T-cell (primary cell): ENCODE measurements around the gene ARHGEF25. TPM values are rescaled to one million over a fixed set of nuclear protein-coding genes. Genes with fewer than 3 reads are reported as not detected.

Source experiments
- ATAC-seq, 4 experiments: fragments of 200-7000 bp in 3 of 4; fragments of 150-1000 bp in 1 of 4; cut with Tn5 transposase; replicated peaks in 1 of 4; 1 replicate in 3 of 4; 2 replicates in 1 of 4; pipeline ENCODE4 v1.10.0; 2021; ENCODE audit warnings: moderate library complexity in 3 of 4, mild to moderate bottlenecking in 2 of 4, moderate number of reproducible peaks in 1 of 4
- CTCF ChIA-PET, 2 donors: fragments of 300-600 bp; sonication (Branson Sonifier 250); formaldehyde crosslinking; loops; one replicate each; lab custom pipeline; 2022; ENCODE audit warnings: antibody characterized with exemption in 2 of 2; lab: Charles Lee
- POLR2A ChIA-PET, 2 donors: fragments of 300-600 bp; sonication (Branson Sonifier 250); formaldehyde crosslinking; loops; one replicate each; lab custom pipeline; 2022; ENCODE audit warnings: antibody characterized with exemption in 2 of 2; lab: Charles Lee
- DNase-seq, 35 experiments: peaks; one replicate each; pipeline versions ENCODE4 v3.0.0 to v3.0.0-alpha.2; 2013 to 2023
- H3K27ac ChIP-seq: one replicate; pipeline ENCODE4 v1.5.1; 2013; ENCODE audit warnings: low read length
- H3K27me3 ChIP-seq, 2 experiments: replicated peaks in 1 of 2; 1 replicate in 1 of 2; 2 replicates in 1 of 2; pipeline versions ENCODE4 v1.6.1 to v1.7.0; 2013; ENCODE audit warnings: low read length in 1 of 2, mixed read lengths in 1 of 2; ENCODE audit not compliant: control insufficient read depth in 2 of 2, insufficient read depth in 2 of 2; ENCODE audit errors: extremely low read depth in 1 of 2
- H3K36me3 ChIP-seq, 2 donors: 1 replicate in 1 of 2; 2 replicates in 1 of 2; pipeline versions ENCODE4 v1.6.1 to v1.7.0; 2013; ENCODE audit warnings: low read length in 1 of 2; ENCODE audit not compliant: control insufficient read depth in 2 of 2, insufficient read depth in 1 of 2; ENCODE audit errors: extremely low read depth in 1 of 2
- H3K4me1 ChIP-seq, 2 experiments: 1 replicate in 1 of 2; 2 replicates in 1 of 2; pipeline versions ENCODE4 v1.6.1 to v1.7.0; 2013; ENCODE audit warnings: low read length in 2 of 2, mixed read lengths in 1 of 2; ENCODE audit not compliant: insufficient read depth in 2 of 2, control insufficient read depth in 1 of 2; ENCODE audit errors: extremely low read depth in 1 of 2
- H3K4me3 ChIP-seq, 2 donors: 1 replicate in 1 of 2; 2 replicates in 1 of 2; pipeline versions ENCODE4 v1.5.1 to v1.7.0; 2013; ENCODE audit warnings: mild to moderate bottlenecking in 2 of 2, low read length in 1 of 2, moderate library complexity in 1 of 2; ENCODE audit not compliant: control insufficient read depth in 1 of 2; ENCODE audit errors: extremely low read depth in 1 of 2
- H3K9me3 ChIP-seq: 2 replicates; pipeline ENCODE4 v1.7.0; 2013
- H3K27ac Mint-ChIP-seq, 2 donors: one replicate each; pipeline ENCODE4 v1.8.0; 2020 to 2021; ENCODE audit warnings: mild to moderate bottlenecking in 2 of 2, mixed read lengths in 2 of 2
- H3K27me3 Mint-ChIP-seq, 2 donors: one replicate each; pipeline ENCODE4 v1.8.0; 2021 to 2022; ENCODE audit warnings: mixed read lengths in 2 of 2
- H3K36me3 Mint-ChIP-seq: one replicate; pipeline ENCODE4 v1.8.0; 2021; ENCODE audit warnings: mixed read lengths
- H3K4me1 Mint-ChIP-seq, 3 donors: one replicate each; pipeline ENCODE4 v1.8.0; 2020 to 2022; ENCODE audit warnings: mixed read lengths in 3 of 3, mild to moderate bottlenecking in 1 of 3
- H3K4me3 Mint-ChIP-seq, 3 donors: one replicate each; pipeline ENCODE4 v1.8.0; 2020 to 2022; ENCODE audit warnings: mild to moderate bottlenecking in 3 of 3, mixed read lengths in 3 of 3, moderate library complexity in 3 of 3
- H3K9me3 Mint-ChIP-seq, 3 donors: one replicate each; pipeline ENCODE4 v1.8.0; 2020 to 2022; ENCODE audit warnings: mixed read lengths in 3 of 3
- WGBS: methylation state at CpG from one replicate; pipeline ENCODE4 v1.1.5; 2013; ENCODE audit warnings: missing lambda C conversion rate; ENCODE audit not compliant: insufficient coverage; 5-methylcytosine and 5-hydroxymethylcytosine counted together
- total RNA-seq, 35 experiments: library from RNA in 6 of 35; stranded (reverse) in 6 of 35; fragments of 120-200 nt in 1 of 35; gene quantifications; one replicate each; pipeline versions ENCODE4 v1.2.1 to v1.2.4 and lab custom pipeline; 2013 to 2026

ARHGEF25 gene
- total RNA-seq, 5 donors from 2014 or later (not counting 1 experiment from before 2014, with no cell fraction given), result 0.67 to 1.4 (median 0.84) TPM

- no peak overlapping the region for H3K27ac ChIP-seq
- H3K9me3 Mint-ChIP-seq, result no peaks in the 10 kb centered on the region
- CTCF ChIA-PET, result interaction anchor here in 1 of 2 donors (1.6 kb wide), 1 partner anchor 40 kb away, joined by 5 read pairs; no protein-coding TSS in a partner anchor
- H3K9me3 ChIP-seq, result no peaks in the 10 kb centered on the region
- no peak overlapping the region for H3K27ac Mint-ChIP-seq
- peaks cover 7 to 34% of the 10 kb centered on the region in 2 experiments for H3K4me1 ChIP-seq
- H3K36me3 ChIP-seq, result no peaks in the 10 kb centered on the region
- H3K4me3 ChIP-seq, result no peak overlapping the region
- H3K27me3 ChIP-seq, result peaks cover 15 to 94% of the 10 kb centered on the region in 2 experiments
- peaks cover 82 to 93% of the 10 kb centered on the region in 2 donors for H3K27me3 Mint-ChIP-seq
- 83% methylated on average over 5 of the region's 8 CpGs for WGBS
- DNase-seq (no peak), ATAC-seq (no peak)
- peaks cover 30 to 39% (median 30%) of the 10 kb centered on the region in 3 donors for H3K4me1 Mint-ChIP-seq
- POLR2A ChIA-PET, result no interaction called here
- H3K36me3 Mint-ChIP-seq, result no peaks in the 10 kb centered on the region
- no peak overlapping the region for H3K4me3 Mint-ChIP-seq
Measured at GRCh38 chr12:57624441-57625220, 13.4 kb downstream of the ARHGEF25 start.

DNA sequence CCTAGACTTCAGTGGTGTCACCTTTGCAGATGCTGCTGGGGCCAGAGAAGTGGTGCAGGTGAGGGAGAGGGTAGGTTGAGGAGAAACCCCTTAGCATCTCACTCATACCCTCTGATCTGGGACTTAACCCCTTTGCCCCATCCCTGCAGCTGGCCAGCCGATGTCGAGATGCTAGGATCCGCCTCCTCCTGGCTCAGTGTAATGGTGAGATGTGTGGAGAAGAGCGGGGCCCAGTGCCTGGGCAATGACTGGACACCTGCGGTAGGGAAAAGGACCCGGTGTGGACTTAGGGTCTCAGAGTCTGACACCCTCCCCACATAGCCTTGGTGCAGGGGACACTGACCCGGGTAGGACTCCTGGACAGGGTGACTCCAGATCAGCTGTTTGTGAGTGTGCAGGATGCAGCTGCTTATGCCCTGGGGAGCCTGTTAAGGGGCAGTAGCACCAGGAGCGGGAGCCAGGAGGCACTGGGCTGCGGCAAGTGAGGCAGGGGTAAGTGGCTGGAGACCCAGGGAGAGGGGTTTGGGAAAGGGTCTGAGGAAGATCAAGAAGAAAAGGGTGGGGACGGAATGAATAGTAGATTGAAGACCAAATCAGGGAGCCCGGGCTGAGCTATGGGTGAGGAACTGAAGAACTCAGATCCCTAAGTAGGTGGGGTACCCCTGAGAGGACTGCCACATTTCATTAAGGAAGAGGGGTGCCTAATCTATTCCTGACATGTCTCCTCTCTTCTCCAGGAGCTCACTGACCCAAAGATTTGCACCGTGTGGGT is 14.2 kb downstream of the ARHGEF25 start:
- Mint-ChIP-seq H3K27ac (no peak overlapping the region), H3K9me3 (no peaks in the 10 kb centered on the region), H3K36me3 (no peaks in the 10 kb centered on the region), H3K27me3 (peaks cover 84 to 93% of the 10 kb centered on the region in 2 donors), H3K4me1 (peaks cover 27 to 32% (median 28%) of the 10 kb centered on the region in 3 donors), H3K4me3 (no peak overlapping the region)
- POLR2A ChIA-PET, result no interaction called here
- Histone ChIP-seq H3K9me3 (no peaks in the 10 kb centered on the region), H3K4me3 (no peak overlapping the region), H3K27me3 (peaks cover 15 to 94% of the 10 kb centered on the region in 2 experiments), H3K27ac (no peak overlapping the region), H3K4me1 (peaks cover 5 to 26% of the 10 kb centered on the region in 2 experiments), H3K36me3 (no peaks in the 10 kb centered on the region)
- WGBS, result 82% methylated on average over 4 of the region's 12 CpGs
- DNase-seq, result no peak
- CTCF ChIA-PET, result interaction anchor here in 1 of 2 donors (0.6 to 1.6 kb wide), 2 partner anchors 41 to 108 kb away, joined by 3 to 5 read pairs; no protein-coding TSS in a partner anchor
- no peak for ATAC-seq

DNA sequence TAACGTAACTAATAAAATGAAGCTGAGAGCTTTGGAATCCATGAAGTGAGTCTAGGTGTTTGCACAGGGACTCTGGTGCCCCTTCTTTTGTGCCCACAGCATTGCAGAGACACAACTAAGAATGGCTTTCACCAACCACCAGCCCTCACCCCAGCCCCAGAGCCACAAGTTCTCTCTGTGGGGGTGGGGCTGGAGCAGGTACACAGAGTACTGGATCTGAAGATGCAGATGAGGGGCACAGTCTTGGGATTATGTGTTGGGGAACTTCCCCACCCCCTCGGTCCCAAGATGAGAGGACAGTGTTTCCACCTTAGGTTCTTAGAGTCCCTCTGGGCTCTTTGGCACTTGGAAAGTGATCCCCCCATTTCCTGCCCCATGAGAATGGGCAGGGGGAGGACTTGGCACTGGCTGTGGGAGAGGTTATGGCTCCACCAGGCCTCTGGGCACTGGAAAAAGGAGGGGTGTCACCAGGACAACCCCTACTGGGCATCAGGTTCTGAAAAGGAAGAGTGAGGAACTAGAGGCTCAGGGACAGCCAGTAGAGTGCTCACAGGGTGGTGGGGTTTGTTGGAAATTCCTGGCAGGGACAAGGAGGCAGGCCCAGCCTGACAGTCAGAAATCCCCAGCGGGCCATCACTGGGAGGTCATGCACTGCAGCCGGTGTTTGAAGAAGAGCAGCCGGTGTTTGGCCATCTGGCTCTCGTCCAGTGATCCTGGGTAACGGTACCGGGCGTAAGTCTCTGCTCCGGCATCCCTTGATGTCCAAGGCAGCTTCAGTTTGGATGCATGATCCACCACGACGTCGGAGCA is 15.1 kb downstream of the ARHGEF25 start:
- ChIA-PET POLR2A (no interaction called here), CTCF (interaction anchor here (0.6 to 1.6 kb wide), 2 partner anchors 34 to 41 kb away, joined by 3 to 5 read pairs; no protein-coding TSS in a partner anchor)
- WGBS, result 34% methylated on average over 4 of the region's 13 CpGs
- H3K4me1 ChIP-seq, result peaks cover 3 to 18% of the 10 kb centered on the region in 2 experiments
- no peaks in the 10 kb centered on the region for H3K9me3 Mint-ChIP-seq
- peaks cover 18 to 23% (median 19%) of the 10 kb centered on the region in 3 donors for H3K4me1 Mint-ChIP-seq
- H3K27me3 Mint-ChIP-seq, result peaks cover 81 to 93% of the 10 kb centered on the region in 2 donors
- no peak overlapping the region for H3K27ac ChIP-seq
- peaks cover 15 to 94% of the 10 kb centered on the region in 2 experiments for H3K27me3 ChIP-seq
- no peaks in the 10 kb centered on the region for H3K36me3 ChIP-seq
- no peak for ATAC-seq
- no peak overlapping the region for H3K4me3 ChIP-seq
- H3K27ac Mint-ChIP-seq, result no peak overlapping the region
- H3K4me3 Mint-ChIP-seq, result peak overlapping the region in 1 of 3 donors; percentile 56
- no peak for DNase-seq
- H3K36me3 Mint-ChIP-seq, result no peaks in the 10 kb centered on the region
- no peaks in the 10 kb centered on the region for H3K9me3 ChIP-seq

- ChIA-PET POLR2A (no interaction called here), CTCF (interaction anchor here in 1 of 2 donors (0.8 to 1.2 kb wide), 3 partner anchors 43 to 168 kb away, joined by 3 to 4 read pairs (median 4); no protein-coding TSS in a partner anchor)
- Mint-ChIP-seq H3K27ac (no peak overlapping the region), H3K4me3 (peak overlapping the region in 1 of 3 donors; percentile 56), H3K4me1 (peaks cover 11 to 19% (median 13%) of the 10 kb centered on the region in 3 donors), H3K9me3 (no peaks in the 10 kb centered on the region), H3K36me3 (no peaks in the 10 kb centered on the region), H3K27me3 (peaks cover 76 to 91% of the 10 kb centered on the region in 2 donors)
- 33% methylated on average over 1 of the region's 9 CpGs for WGBS
- peaks cover 15 to 94% of the 10 kb centered on the region in 2 experiments for H3K27me3 ChIP-seq
- peak overlapping the region in 1 of 2 donors; percentile 33 for H3K4me3 ChIP-seq
- DNase-seq (no peak), ATAC-seq (peak in 1 of 4 experiments; percentile 4)
- H3K36me3 ChIP-seq, result no peaks in the 10 kb centered on the region
- H3K27ac ChIP-seq, result no peak overlapping the region
- H3K9me3 ChIP-seq, result no peaks in the 10 kb centered on the region
- peaks cover 0 to 16% of the 10 kb centered on the region in 2 experiments for H3K4me1 ChIP-seq
Measured at GRCh38 chr12:57626921-57627445, 15.7 kb downstream of the ARHGEF25 start.

GRCh38 chr12:57627501-57628279 is 16.5 kb downstream of the ARHGEF25 start:
- ATAC-seq (peak; percentile 44 to 71 (median 46)), DNase-seq (peak in 6 of 35 experiments; percentile 21 to 35 (median 28))
- H3K4me1 ChIP-seq, result peaks cover 0 to 22% of the 10 kb centered on the region in 2 experiments
- Mint-ChIP-seq H3K9me3 (no peaks in the 10 kb centered on the region), H3K36me3 (no peaks in the 10 kb centered on the region), H3K27ac (no peak overlapping the region), H3K27me3 (peaks cover 73 to 86% of the 10 kb centered on the region in 2 donors), H3K4me3 (peak overlapping the region in 1 of 3 donors; percentile 56), H3K4me1 (peaks cover 9 to 18% (median 12%) of the 10 kb centered on the region in 3 donors)
- H3K27me3 ChIP-seq, result peaks cover 15 to 94% of the 10 kb centered on the region in 2 experiments
- peak overlapping the region; percentile 12 to 33 for H3K4me3 ChIP-seq
- H3K27ac ChIP-seq, result no peak overlapping the region
- 4% methylated on average over 51 of the region's 67 CpGs for WGBS
- CTCF ChIA-PET, result interaction anchor here (0.6 to 1.2 kb wide), 4 partner anchors 44 to 251 kb away, joined by 3 to 4 read pairs (median 4); no protein-coding TSS in a partner anchor
- no peaks in the 10 kb centered on the region for H3K36me3 ChIP-seq
- POLR2A ChIA-PET, result interaction anchor here in 1 of 2 donors (0.6 kb wide), 1 partner anchor 95 kb away, joined by 3 read pairs; no protein-coding TSS in a partner anchor
- H3K9me3 ChIP-seq, result no peaks in the 10 kb centered on the region
